Measurements from ENCODE around the gene ITPRID1. TPM values are rescaled to one million over a fixed set of nuclear protein-coding genes. Genes with fewer than 3 reads are reported as not detected.

The ITPRID1 gene
- polyA plus RNA-seq, 3 donors: not detected

DNA sequence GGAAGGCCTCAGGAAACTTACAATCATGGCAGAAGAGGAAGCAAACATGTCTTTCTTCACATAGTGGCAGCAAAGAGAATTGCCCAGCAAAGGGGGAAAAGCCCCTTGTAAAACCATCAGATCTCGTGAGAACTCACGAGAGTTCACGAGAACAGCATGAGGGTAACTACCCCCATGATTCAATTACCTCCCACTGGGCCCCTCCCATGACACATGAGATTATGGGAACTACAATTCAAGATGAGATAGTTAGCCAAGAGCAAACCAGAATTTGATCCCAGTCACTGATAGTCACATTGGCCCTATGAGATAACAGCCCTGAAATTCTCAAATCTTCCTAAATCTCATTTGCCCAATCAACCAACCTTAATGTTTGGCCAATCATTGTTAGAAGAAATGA lies 18.2 kb upstream of the ITPRID1 start:
- intact Hi-C loops (cut with micrococcal nuclease): no loop called here
- no peaks in the 10 kb centered on the region for H3K36me3 Mint-ChIP-seq
- H3K27ac ChIP-seq (ENCODE audit: low read depth in 1 of 2, low read length in 2 of 2): no peak overlapping the region
- WGBS (ENCODE audit: insufficient coverage): no CpG with 5 or more reads among the region's 3 CpGs
- peaks cover 0 to 2% (median 0%) of the 10 kb centered on the region in 7 donors for H3K9me3 Mint-ChIP-seq
- peaks cover 6% of the 10 kb centered on the region for H3K4me1 Mint-ChIP-seq
- H2AFZ ChIP-seq (ENCODE audit: insufficient read depth, low read depth, low read length, poor library complexity, severe bottlenecking): no peak overlapping the region
- H3K27me3 Mint-ChIP-seq (ENCODE audit: low read depth in 3 of 3): peaks cover 0 to 5% (median under 1%) of the 10 kb centered on the region in 3 donors
- H3K4me3 Mint-ChIP-seq: no peak overlapping the region
- no peak overlapping the region for H3K9ac ChIP-seq (ENCODE audit: insufficient read depth, low read length, poor library complexity, severe bottlenecking)
- TF ChIP-seq, protein P1, sequence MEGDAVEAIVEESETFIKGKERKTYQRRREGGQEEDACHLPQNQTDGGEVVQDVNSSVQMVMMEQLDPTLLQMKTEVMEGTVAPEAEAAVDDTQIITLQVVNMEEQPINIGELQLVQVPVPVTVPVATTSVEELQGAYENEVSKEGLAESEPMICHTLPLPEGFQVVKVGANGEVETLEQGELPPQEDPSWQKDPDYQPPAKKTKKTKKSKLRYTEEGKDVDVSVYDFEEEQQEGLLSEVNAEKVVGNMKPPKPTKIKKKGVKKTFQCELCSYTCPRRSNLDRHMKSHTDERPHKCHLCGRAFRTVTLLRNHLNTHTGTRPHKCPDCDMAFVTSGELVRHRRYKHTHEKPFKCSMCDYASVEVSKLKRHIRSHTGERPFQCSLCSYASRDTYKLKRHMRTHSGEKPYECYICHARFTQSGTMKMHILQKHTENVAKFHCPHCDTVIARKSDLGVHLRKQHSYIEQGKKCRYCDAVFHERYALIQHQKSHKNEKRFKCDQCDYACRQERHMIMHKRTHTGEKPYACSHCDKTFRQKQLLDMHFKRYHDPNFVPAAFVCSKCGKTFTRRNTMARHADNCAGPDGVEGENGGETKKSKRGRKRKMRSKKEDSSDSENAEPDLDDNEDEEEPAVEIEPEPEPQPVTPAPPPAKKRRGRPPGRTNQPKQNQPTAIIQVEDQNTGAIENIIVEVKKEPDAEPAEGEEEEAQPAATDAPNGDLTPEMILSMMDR (IDR thresholded peaks at IDR 0.05): no peak
- no peak overlapping the region for H3K4me2 ChIP-seq (replicated peaks; ENCODE audit: extremely low read depth, low read length, poor library complexity, severe bottlenecking)
- H3K4me1 ChIP-seq (ENCODE audit: control insufficient read depth in 1 of 2, insufficient read depth in 2 of 2, low read length in 2 of 2): peaks cover 0 to 4% of the 10 kb centered on the region in 2 donors
- no peaks in the 10 kb centered on the region for H3K27me3 ChIP-seq (ENCODE audit: control insufficient read depth in 2 of 2, insufficient read depth in 2 of 2, low read length in 2 of 2)
- no peaks in the 10 kb centered on the region for H3K36me3 ChIP-seq (replicated peaks in 1 of 2; ENCODE audit: control insufficient read depth in 1 of 2, insufficient read depth in 2 of 2, low read length in 2 of 2)
- no peak for DNase-seq
- no peak overlapping the region for H3K27ac Mint-ChIP-seq
- H4K20me1 ChIP-seq (ENCODE audit: insufficient read depth, low read length): no peaks in the 10 kb centered on the region
- no peak overlapping the region for H3K4me3 ChIP-seq (replicated peaks in 1 of 3; ENCODE audit: low read depth in 2 of 3, low read length in 3 of 3)
- H3K9me3 ChIP-seq (replicated peaks in 1 of 2; ENCODE audit: control insufficient read depth in 1 of 2, insufficient read depth in 1 of 2, low read length in 2 of 2): no peaks in the 10 kb centered on the region
- H3K79me2 ChIP-seq (ENCODE audit: insufficient read depth, low read length): no peaks in the 10 kb centered on the region

DNA sequence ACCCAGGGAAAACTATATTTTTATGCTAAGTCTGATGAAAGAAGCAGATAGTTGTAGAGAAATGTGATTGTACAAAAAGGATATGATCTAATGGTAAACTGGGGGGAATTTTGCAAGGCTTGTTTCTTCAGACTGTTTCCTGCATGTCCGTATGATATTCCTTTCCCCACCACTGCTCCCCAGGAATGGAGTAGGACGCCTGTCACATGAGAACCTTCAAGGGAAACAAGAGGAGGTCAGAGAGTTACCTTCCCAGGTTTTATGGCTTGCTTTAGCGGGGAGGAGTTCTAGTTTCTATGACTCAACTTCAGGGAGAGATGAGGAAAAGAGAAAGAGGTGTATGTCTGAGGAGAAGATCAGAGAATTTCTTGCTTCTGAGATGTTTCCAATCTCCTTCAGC lies 16.4 kb upstream of the ITPRID1 start:
- H3K9me3 ChIP-seq (replicated peaks in 1 of 2; ENCODE audit: control insufficient read depth in 1 of 2, insufficient read depth in 1 of 2, low read length in 2 of 2): no peaks in the 10 kb centered on the region
- Mint-ChIP-seq H3K27ac (no peak overlapping the region), H3K36me3 (no peaks in the 10 kb centered on the region), H3K4me1 (peaks cover 6% of the 10 kb centered on the region), H3K27me3 (ENCODE audit: low read depth in 3 of 3) (peaks cover 0 to 7% (median 0%) of the 10 kb centered on the region in 3 donors), H3K4me3 (no peak overlapping the region), H3K9me3 (peaks cover 0 to 2% (median 0%) of the 10 kb centered on the region in 7 donors)
- no peaks in the 10 kb centered on the region for H3K36me3 ChIP-seq (replicated peaks in 1 of 2; ENCODE audit: control insufficient read depth in 1 of 2, insufficient read depth in 2 of 2, low read length in 2 of 2)
- TF ChIP-seq, protein P1 (IDR thresholded peaks at IDR 0.05): no peak
- H3K4me1 ChIP-seq (ENCODE audit: control insufficient read depth in 1 of 2, insufficient read depth in 2 of 2, low read length in 2 of 2): peaks cover 0 to 4% of the 10 kb centered on the region in 2 donors
- H3K79me2 ChIP-seq (ENCODE audit: insufficient read depth, low read length): no peaks in the 10 kb centered on the region
- no peak overlapping the region for H3K9ac ChIP-seq (ENCODE audit: insufficient read depth, low read length, poor library complexity, severe bottlenecking)
- H3K27me3 ChIP-seq (ENCODE audit: control insufficient read depth in 2 of 2, insufficient read depth in 2 of 2, low read length in 2 of 2): no peaks in the 10 kb centered on the region
- WGBS (ENCODE audit: insufficient coverage): no CpG with 5 or more reads among the region's 3 CpGs
- intact Hi-C loops (cut with micrococcal nuclease): no loop called here
- no peaks in the 10 kb centered on the region for H4K20me1 ChIP-seq (ENCODE audit: insufficient read depth, low read length)
- no peak overlapping the region for H3K4me3 ChIP-seq (replicated peaks in 1 of 3; ENCODE audit: low read depth in 2 of 3, low read length in 3 of 3)
- DNase-seq: no peak
- H3K4me2 ChIP-seq (replicated peaks; ENCODE audit: extremely low read depth, low read length, poor library complexity, severe bottlenecking): no peak overlapping the region
- H2AFZ ChIP-seq (ENCODE audit: insufficient read depth, low read depth, low read length, poor library complexity, severe bottlenecking): no peak overlapping the region
- no peak overlapping the region for H3K27ac ChIP-seq (ENCODE audit: low read depth in 1 of 2, low read length in 2 of 2)
